A549 treated with CpdA at 1 μM for 4 hours (cell line): Measurements from ENCODE around the gene CPNE8. TPM values are rescaled to one million over a fixed set of nuclear protein-coding genes. Genes with fewer than 3 reads are reported as not detected.

Experiments used
- total RNA-seq: library from RNA; stranded (reverse); fragments of 200-300 nt; extraction: Qiagen RNA extraction; gene quantifications from 5 replicates; pipeline ENCODE4 v1.2.3, GENCODE V29; 2022; ENCODE audit warnings: low read depth

The CPNE8 gene
- total RNA-seq: 10.1 to 12.4 TPM (median 10.8 TPM) in 5 replicates

GRCh38 chr12:38905480-38906351 lies at the start of gene CPNE8:
Gene CPNE8, minus strand, starts transcription at chr12:38905591. Its CDS starts 57 bp downstream, at chr12:38905534.

